ENCODE measurements around the gene FERMT2. TPM values are rescaled to one million over a fixed set of nuclear protein-coding genes. Genes with fewer than 3 reads are reported as not detected.

FERMT2 gene
- total RNA-seq, 6 donors from 2014 or later = 34.6 to 121 (median 72.3) TPM

GRCh38 chr14:52862632-52863333, 88.1 kb downstream of the FERMT2 start:
- ATAC-seq (ENCODE audit: low FRiP score in 2 of 2) (peak in 1 of 2 donors; percentile 71), DNase-seq (no peak)
- Histone ChIP-seq H3K4me3 (no peak overlapping the region), H3K9me3 (no peaks in the 10 kb centered on the region), H3K4me1 (peaks cover 0 to 6% (median 4%) of the 10 kb centered on the region in 4 donors), H3K27ac (peak overlapping the region in 2 of 4 donors; percentile 58 to 59), H3K27me3 (no peaks in the 10 kb centered on the region), H3K36me3 (peaks cover 8 to 68% (median 12%) of the 10 kb centered on the region in 4 donors)
- 45 to 53% methylated on average over 4 of the region's 4 CpGs for WGBS, 2 donors
- TF ChIP-seq EP300 (IDR thresholded peaks at IDR 0.05) = no peak
- no peak for TF ChIP-seq POLR2A (IDR thresholded peaks at IDR 0.05)
- no peak for TF ChIP-seq CTCF (IDR thresholded peaks at IDR 0.05)

- WGBS, 2 donors = 94 to 97% methylated on average over 2 of the region's 2 CpGs
- peaks cover 7 to 72% (median 13%) of the 10 kb centered on the region in 4 donors for H3K36me3 ChIP-seq
Observed at GRCh38 chr14:52861403-52861802, 89.4 kb downstream of the FERMT2 start.

GRCh38 chr14:52860910-52861309, 89.9 kb downstream of the FERMT2 start:
- TF ChIP-seq POLR2AphosphoS5 (IDR thresholded peaks at IDR 0.05) (no peak), POLR2A (IDR thresholded peaks at IDR 0.05) (no peak), EP300 (IDR thresholded peaks at IDR 0.05) (no peak)
- Histone ChIP-seq H3K4me3 (no peak overlapping the region), H3K27me3 (no peaks in the 10 kb centered on the region), H3K4me1 (peaks cover 0 to 6% (median 2%) of the 10 kb centered on the region in 4 donors), H3K36me3 (peaks cover 4 to 71% (median 13%) of the 10 kb centered on the region in 4 donors), H3K9me3 (no peaks in the 10 kb centered on the region), H3K27ac (no peak overlapping the region)
- 69 to 77% methylated on average over 3 of the region's 3 CpGs for WGBS, 2 donors
- no peak for DNase-seq
- no peak for ATAC-seq (ENCODE audit: low FRiP score in 2 of 2)

More at GRCh38 chr14:52861403-52861802, 89.4 kb downstream of the FERMT2 start:
- ATAC-seq (ENCODE audit: low FRiP score in 2 of 2) (no peak), DNase-seq (no peak)
- H3K27me3 ChIP-seq = no peaks in the 10 kb centered on the region
- peaks cover 0 to 6% (median 2%) of the 10 kb centered on the region in 4 donors for H3K4me1 ChIP-seq
- no peaks in the 10 kb centered on the region for H3K9me3 ChIP-seq
- no peak overlapping the region for H3K27ac ChIP-seq
- TF ChIP-seq CTCF (IDR thresholded peaks at IDR 0.05) = no peak
- no peak for TF ChIP-seq EP300 (IDR thresholded peaks at IDR 0.05)
- no peak for TF ChIP-seq POLR2AphosphoS5 (IDR thresholded peaks at IDR 0.05)
- TF ChIP-seq POLR2A (IDR thresholded peaks at IDR 0.05) = no peak
- H3K4me3 ChIP-seq = no peak overlapping the region

GRCh38 chr14:52860209-52860608, 90.6 kb downstream of the FERMT2 start:
- TF ChIP-seq POLR2AphosphoS5 (IDR thresholded peaks at IDR 0.05) (no peak), EP300 (IDR thresholded peaks at IDR 0.05) (no peak), POLR2A (IDR thresholded peaks at IDR 0.05) (no peak), CTCF (IDR thresholded peaks at IDR 0.05) (no peak)
- Histone ChIP-seq H3K27ac (no peak overlapping the region), H3K4me1 (peaks cover 0 to 6% (median 2%) of the 10 kb centered on the region in 4 donors), H3K4me3 (no peak overlapping the region), H3K36me3 (peaks cover 4 to 71% (median 13%) of the 10 kb centered on the region in 4 donors), H3K27me3 (no peaks in the 10 kb centered on the region), H3K9me3 (no peaks in the 10 kb centered on the region)
- ATAC-seq (ENCODE audit: low FRiP score in 2 of 2) (no peak), DNase-seq (no peak)
- 95 to 96% methylated on average over 3 of the region's 3 CpGs for WGBS, 2 donors

GRCh38 chr14:52856139-52856538, 94.7 kb downstream of the FERMT2 start:
- Histone ChIP-seq H3K36me3 (peaks cover 4 to 46% (median 13%) of the 10 kb centered on the region in 4 donors), H3K9me3 (no peaks in the 10 kb centered on the region), H3K27ac (no peak overlapping the region), H3K4me3 (no peak overlapping the region), H3K27me3 (no peaks in the 10 kb centered on the region), H3K4me1 (peaks cover 0 to 13% (median 11%) of the 10 kb centered on the region in 4 donors)
- ATAC-seq (ENCODE audit: low FRiP score in 2 of 2) (no peak), DNase-seq (no peak)
- no peak for TF ChIP-seq POLR2A (IDR thresholded peaks at IDR 0.05)
- no peak for TF ChIP-seq POLR2AphosphoS5 (IDR thresholded peaks at IDR 0.05)
- no peak for TF ChIP-seq CTCF (IDR thresholded peaks at IDR 0.05)
- no peak for TF ChIP-seq EP300 (IDR thresholded peaks at IDR 0.05)
- WGBS, 2 donors = 89 to 92% methylated on average over 4 of the region's 4 CpGs
